Cerebellar cortex (tissue), 1 donor: ENCODE results near the gene GAB3.
"Not testable (repeated sequence)": the region's sequence is repeated elsewhere in the genome, so short reads cannot be mapped to it uniquely, and the experiment has no call there.

ENCODE experiments used
- DNase-seq: peaks from one replicate; pipeline ENCODE4 v3.0.0-alpha.2; 2015; ENCODE audit warnings: low spot score

GAB3 gene

GRCh38 chrX:154724993-154725756 is 25.7 kb downstream of the GAB3 start:
- DNase-seq = no peak

GRCh38 chrX:154721155-154721554 is 29.7 kb downstream of the GAB3 start:
- no peak for DNase-seq

DNA sequence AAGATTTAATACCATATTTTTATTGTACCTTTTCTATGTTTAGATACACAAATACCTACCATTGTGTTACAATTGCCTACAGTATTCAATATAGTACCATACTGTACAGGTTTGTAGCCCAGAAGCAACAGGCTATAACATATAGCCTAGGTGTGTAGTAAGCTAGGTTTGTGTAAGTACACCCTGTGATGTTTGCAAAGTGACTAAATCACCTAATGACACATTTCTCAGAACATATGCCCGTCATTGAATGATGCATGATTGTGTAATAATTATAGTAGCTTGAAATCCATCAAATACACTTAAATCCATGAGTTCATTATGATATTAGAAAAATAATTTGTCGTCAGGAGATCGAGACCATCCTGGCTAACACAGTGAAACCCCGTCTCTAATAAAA is 30.8 kb downstream of the GAB3 start:
- no peak for DNase-seq

DNA sequence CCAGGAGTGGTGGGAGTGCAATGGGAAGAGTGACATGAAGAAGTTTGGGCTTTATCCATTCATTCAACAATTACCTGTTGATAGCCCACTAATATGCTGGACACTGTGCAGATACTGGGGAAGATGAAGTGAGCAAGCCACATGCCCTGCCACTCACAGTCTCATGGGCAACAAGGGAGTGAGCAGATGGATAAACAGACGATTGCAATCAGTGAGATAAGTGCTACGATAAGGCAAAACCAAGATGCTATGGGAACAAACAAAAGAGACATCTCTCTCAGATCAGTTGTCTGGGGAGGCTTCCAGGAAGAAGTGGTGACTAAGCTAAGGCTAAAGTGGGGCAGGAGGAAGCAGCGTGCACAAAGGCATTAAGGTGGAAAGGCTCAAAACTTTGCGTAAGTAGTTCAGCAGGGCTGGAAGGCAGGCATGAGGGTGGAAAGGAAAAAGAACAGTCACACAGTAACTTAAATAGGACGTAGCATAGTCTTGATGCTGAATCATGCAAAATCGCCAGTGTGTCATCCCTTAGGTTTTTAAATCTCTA is 31.7 kb downstream of the GAB3 start:
- DNase-seq = no peak

DNA sequence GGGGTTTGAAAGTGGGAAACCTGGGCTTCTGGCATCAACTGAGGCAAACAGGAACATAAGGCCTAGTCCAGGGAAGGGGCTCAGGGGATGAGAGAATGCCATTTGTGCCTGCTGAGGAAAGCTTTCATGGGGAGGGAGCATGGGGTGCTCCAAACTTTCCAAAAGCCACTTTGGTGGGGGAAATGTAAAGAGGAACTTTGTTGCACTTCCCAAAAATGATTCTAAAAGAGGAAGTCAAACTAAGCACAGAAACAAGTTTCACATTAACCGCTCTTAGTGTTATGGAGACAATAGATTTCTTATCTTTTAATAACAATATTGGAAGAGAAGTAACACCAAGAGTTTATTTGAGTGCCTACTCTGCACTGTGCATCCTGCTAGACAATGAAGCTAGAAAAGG is 32.3 kb downstream of the GAB3 start:
- no peak for DNase-seq

- no peak for DNase-seq
Measured at GRCh38 chrX:154717824-154718223, 33.1 kb downstream of the GAB3 start.

GRCh38 chrX:154715825-154716224 is 35.1 kb downstream of the GAB3 start:
- no peak for DNase-seq

- peak; percentile 52 for DNase-seq
Measured at GRCh38 chrX:154714925-154715324, 36.0 kb downstream of the GAB3 start.

DNA sequence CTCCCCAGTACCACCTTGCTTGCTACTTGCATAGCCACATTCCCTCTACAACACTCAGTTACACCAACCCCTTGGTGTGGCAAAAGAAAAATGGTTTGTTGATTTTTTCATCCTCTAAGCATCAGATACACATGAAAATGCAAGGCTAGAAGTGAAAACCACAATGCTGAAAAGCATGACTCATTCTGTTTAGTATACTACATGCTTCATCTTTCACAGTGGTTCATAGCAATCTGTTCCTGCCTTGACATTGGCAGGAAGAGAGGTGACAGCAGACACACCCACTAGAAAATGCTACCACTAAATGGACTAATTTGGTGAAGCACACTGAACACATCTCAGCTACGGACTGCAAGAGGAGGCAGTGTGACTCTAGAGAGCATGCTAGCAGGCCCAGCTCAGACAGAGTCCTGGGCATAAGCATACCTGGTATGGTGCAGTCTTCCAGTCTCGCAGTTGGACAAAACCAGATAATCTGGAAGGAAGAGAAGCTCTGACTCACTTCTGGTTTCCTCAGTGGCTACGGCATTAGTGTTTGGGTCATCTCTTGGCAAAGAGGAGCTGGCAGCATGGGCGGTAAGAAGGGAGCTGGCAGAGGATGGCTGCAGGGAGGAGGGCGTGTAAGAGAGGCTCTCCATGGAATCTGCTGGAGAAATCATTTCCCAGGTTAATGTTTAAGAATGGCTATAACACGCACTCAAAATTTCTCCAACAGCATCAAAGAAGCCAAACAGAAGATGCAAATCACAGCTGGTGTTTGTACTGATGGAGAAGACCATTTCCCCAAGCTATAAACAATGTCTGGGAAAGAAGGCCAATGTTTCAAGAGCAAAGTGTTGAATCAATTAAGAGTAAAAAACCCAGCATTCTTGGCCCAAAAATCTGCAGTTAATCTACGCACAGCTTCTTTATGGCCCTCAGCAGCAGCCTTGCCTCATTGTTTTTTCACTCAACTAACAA is 37.8 kb downstream of the GAB3 start:
- DNase-seq = peak; percentile 17

- no peak for DNase-seq
Measured at GRCh38 chrX:154711264-154711663, 39.6 kb downstream of the GAB3 start.

DNA sequence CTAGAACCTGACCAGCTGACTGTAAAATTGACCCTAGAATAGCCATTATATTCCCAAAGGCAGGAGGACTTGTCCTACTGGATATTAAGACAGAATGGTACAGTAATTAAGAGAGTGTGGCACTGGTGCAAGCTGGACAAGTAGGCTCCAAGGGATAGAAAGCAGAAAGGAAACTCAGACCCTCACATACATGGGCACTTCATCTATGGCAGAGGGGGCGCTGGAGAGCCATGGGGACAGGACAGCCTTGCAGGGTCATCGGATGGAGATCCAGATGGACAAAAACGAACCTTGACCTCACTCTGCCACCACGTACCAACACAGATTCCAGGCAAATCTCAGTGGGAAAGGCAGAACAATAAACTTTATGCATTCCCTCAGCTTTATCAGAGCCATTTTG is 40.6 kb downstream of the GAB3 start:
- DNase-seq = no peak

DNA sequence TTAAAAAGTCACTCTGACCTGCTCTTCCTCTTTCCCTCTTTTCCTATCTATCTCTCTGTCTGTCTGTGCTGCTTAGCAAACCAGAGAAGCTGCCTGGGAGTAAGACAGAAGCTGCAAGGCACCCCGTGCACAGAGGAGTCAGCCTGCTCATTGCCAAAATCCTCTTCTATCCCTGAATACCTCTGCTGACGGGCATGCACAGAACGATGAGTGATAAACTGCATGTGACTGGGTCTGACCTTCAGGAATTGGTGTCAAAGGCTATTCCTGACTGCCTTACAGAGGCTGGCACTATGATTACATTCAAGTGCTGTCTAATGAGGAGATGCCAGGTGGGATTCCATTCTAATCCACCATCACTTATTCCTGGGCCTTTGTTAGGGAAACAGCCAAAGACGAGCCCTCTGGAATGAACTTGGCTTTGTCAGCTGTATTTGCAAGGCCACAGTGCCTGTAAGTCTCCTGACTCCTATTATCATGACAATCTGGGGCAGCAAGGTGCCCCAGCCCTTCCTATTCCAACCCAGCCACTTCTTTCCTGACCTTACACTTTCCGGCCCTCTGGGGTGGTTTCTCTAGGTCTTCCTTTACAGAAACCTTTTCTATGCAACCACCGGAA is 52.1 kb downstream of the GAB3 start:
- no peak for DNase-seq

DNA sequence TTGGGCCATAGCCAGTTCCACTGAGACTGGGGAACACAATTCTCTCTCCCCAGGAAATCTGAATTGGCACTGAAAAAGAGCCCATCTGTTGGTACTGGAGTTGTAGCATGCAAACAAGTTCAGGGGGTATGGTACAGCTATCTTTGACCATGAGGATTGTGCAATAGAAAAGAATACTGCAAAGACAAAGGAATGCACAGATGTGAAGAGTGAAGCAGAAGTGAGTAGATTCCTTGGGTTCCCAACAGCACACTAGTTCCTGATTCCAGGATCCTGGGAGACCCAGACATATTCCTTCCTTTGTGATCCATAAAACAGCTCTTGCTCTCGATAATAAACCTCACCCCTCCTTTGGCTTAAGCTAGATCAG is 54.2 kb downstream of the GAB3 start:
- DNase-seq = no peak

GRCh38 chrX:154695911-154696675 is 54.8 kb downstream of the GAB3 start:
- DNase-seq = no peak

DNA sequence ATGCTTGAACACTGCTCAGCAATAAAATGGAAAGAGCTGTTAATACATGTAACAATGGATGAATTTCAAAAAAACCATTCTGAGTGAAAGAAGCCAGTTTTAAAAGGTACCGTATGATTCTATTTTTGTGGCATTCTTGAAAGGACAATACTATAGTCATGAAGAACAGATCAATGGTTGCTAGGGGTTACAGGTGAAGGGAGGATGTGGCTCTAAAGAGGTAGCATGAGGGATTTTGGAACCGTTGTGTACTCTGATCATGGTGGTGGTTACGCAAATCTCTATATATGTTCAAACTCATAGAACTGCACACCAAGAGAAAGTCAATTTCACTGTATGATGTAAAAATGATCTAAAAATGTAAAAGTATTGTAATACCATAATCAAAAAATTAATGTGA is 57.5 kb downstream of the GAB3 start:
- no peak for DNase-seq

DNA sequence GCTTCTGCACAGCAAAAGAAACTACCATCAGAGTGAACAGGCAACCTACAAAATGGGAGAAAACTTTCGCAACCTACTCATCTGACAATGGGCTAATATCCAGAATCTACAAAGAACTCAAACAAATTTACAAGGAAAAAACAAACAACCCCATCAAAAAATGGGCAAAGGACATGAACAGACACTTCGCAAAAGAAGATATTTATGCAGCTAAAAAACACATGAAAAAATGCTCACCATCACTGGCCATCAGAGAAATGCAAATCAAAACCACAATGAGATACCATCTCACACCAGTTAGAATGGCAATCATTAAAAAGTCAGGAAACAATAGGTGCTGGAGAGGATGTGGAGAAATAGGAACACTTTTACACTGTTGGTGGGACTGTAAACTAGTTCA is 60.4 kb downstream of the GAB3 start:
- not testable (repeated sequence) for DNase-seq

DNA sequence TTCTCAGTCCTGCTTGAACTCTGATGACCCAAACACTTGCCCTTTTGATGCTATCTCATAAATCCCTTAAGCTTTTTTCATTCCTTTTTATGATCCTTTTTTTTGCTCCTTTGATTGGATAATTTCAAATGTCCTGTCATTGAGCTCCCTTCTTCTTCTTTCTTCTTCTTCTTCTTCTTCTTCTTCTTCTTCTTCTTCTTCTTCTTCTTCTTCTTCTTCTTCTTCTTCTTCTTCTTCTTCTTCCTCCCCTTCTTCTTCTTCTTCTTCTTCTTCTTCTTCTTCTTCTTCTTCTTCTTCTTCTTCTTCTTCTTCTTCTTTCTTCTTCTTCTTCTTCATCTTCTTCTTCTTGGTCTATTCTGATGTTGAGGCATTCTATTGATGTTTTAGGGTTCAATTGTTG is 78.8 kb downstream of the GAB3 start:
- not testable (repeated sequence) for DNase-seq

- DNase-seq = not testable (repeated sequence)
Measured at GRCh38 chrX:154670848-154671247, 80.0 kb downstream of the GAB3 start.

- no peak for DNase-seq
Measured at GRCh38 chrX:154661899-154662298, 89.0 kb downstream of the GAB3 start.

DNA sequence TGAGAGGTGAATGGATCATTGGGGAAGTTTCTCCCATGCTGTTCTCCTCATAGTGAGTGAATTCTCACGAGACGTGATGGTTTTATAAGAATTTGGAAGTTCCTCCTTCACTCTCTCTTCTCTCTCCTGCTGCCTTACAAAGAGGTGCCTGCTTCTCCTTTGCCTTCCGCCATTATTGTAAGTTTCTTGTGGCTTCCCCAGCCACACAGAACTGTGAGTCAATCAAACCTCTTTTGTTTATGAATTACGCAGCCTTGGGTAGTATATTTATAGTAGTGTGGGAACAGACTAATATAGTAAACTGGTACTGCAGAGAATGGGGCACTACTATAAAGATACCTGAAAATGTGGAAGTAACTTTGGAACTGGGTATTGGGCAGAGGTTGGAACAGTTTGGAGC is 89.7 kb downstream of the GAB3 start:
- DNase-seq = no peak

- no peak for DNase-seq
Measured at GRCh38 chrX:154660541-154660940, 90.3 kb downstream of the GAB3 start.

DNA sequence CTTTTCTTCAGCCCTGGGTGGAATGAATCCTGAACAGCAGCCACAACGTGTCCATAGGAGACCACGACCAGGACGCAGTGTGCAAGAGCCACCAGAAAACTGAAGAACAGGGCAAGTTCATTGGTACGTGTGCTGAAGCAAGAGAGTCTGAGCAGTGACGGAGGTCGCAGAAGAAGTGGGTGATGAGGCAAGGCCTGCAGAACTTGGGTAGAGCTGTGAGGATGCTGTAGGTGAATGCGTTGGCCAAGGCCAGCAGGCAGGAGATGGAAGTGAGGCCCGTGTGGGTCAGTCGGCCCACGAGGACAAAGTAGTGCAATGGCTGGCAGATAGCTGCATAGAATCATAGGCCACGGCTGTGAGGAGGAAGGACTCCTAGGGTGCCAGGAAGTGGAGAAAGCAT is 91.9 kb downstream of the GAB3 start:
- no peak for DNase-seq
